Measurements from ENCODE around the gene SLC26A2. TPM values are rescaled to one million over a fixed set of nuclear protein-coding genes. Genes with fewer than 3 reads are reported as not detected.

SLC26A2 gene
- total RNA-seq (2022) (17.3 and 34.6 TPM in 2 replicates), Bru-seq, nascent RNA (percentile 72 among the genes with signal in this experiment), BruChase-seq, experiment 1, labeled RNA remaining after a 6-hour chase (percentile 95 among the genes with signal in this experiment), BruChase-seq, experiment 2, labeled RNA remaining after a 2-hour chase (percentile 95 among the genes with signal in this experiment)
- long read RNA-seq, full-length matches to known transcripts: 1 of 4 reads
- long read RNA-seq, partial matches to known transcripts: 0 of 4 reads
- long read RNA-seq, other reads (novel, unspliced or antisense): 3 of 4 reads

GRCh38 chr5:149960272-149961185 is at the start of gene SLC26A2:
TSS of gene SLC26A2 (plus strand) at chr5:149960758. CDS start at chr5:149977653, 16,895 bp downstream.
- H3K9me3 Mint-ChIP-seq (ENCODE audit: low read depth, unreplicated experiment): no peaks in the 10 kb centered on the region
- intact Hi-C loops (cut with micrococcal nuclease; ENCODE audit: unreplicated experiment): loop anchor here (1.0 kb wide), 2 partner anchors 22 to 324 kb away; no protein-coding TSS in a partner anchor
- TF ChIP-seq, protein P1, sequence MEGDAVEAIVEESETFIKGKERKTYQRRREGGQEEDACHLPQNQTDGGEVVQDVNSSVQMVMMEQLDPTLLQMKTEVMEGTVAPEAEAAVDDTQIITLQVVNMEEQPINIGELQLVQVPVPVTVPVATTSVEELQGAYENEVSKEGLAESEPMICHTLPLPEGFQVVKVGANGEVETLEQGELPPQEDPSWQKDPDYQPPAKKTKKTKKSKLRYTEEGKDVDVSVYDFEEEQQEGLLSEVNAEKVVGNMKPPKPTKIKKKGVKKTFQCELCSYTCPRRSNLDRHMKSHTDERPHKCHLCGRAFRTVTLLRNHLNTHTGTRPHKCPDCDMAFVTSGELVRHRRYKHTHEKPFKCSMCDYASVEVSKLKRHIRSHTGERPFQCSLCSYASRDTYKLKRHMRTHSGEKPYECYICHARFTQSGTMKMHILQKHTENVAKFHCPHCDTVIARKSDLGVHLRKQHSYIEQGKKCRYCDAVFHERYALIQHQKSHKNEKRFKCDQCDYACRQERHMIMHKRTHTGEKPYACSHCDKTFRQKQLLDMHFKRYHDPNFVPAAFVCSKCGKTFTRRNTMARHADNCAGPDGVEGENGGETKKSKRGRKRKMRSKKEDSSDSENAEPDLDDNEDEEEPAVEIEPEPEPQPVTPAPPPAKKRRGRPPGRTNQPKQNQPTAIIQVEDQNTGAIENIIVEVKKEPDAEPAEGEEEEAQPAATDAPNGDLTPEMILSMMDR (IDR thresholded peaks at IDR 0.05; ENCODE audit: unreplicated experiment): no peak

DNA sequence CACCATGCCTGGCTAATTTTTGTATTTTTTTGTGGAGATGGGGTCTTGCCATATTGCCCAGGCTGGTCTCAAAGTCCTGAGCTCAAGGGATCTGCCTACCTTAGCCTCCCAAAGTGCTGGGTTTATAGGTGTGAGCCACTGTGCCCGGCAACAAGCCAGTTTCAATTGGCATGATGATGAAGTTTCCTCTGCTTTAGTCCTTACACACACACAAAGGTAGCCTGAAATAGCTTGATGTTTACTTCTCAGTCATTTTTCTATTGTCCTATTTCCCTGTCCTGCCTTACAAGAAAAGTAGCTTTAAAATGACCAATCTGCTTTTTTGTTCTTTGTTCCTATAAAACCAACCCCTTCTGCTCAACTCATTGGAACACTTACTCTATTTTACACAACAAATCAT is 49.5 kb upstream of the SLC26A2 start:
- TF ChIP-seq, protein P1 (IDR thresholded peaks at IDR 0.05; ENCODE audit: unreplicated experiment): no peak
- Mint-ChIP-seq H3K4me1 (ENCODE audit: low read depth, unreplicated experiment) (peaks cover 3% of the 10 kb centered on the region), H3K27ac (ENCODE audit: unreplicated experiment) (no peak overlapping the region), H3K36me3 (ENCODE audit: insufficient read depth, unreplicated experiment) (no peaks in the 10 kb centered on the region), H3K27me3 (ENCODE audit: unreplicated experiment) (no peaks in the 10 kb centered on the region), H3K4me3 (ENCODE audit: low read depth, unreplicated experiment) (no peak overlapping the region), H3K9me3 (ENCODE audit: low read depth, unreplicated experiment) (no peaks in the 10 kb centered on the region)
- BruUV-seq (replicated peaks): no TSS peak
- CTCF ChIA-PET: interaction anchor here (1.2 kb wide), 1 partner anchor 15 kb away, joined by 5 read pairs; no protein-coding TSS in a partner anchor
- no peak for DNase-seq
- intact Hi-C loops (cut with micrococcal nuclease; ENCODE audit: unreplicated experiment): no loop called here

More at GRCh38 chr5:149960272-149961185, at the start of gene SLC26A2:
- peak within 1 kb of the TSS; percentile 98 for H3K27ac Mint-ChIP-seq (ENCODE audit: unreplicated experiment)
- CTCF ChIA-PET: interaction anchor here (0.8 to 4.3 kb wide), 14 partner anchors 12 to 127 kb away, joined by 3 to 61 read pairs (median 3); partner anchors contain the start of genes HMGXB3 and TIGD6
- peaks cover 36% of the 10 kb centered on the region for H3K36me3 Mint-ChIP-seq (ENCODE audit: insufficient read depth, unreplicated experiment)
- H3K4me3 Mint-ChIP-seq (ENCODE audit: low read depth, unreplicated experiment): peak within 1 kb of the TSS; percentile 82
- H3K4me1 Mint-ChIP-seq (ENCODE audit: low read depth, unreplicated experiment): peaks cover 57% of the 10 kb centered on the region
- BruUV-seq (replicated peaks): no TSS peak
- peak; percentile 99 for DNase-seq
- H3K27me3 Mint-ChIP-seq (ENCODE audit: unreplicated experiment): no peaks in the 10 kb centered on the region

- H3K36me3 Mint-ChIP-seq (ENCODE audit: insufficient read depth, unreplicated experiment): no peaks in the 10 kb centered on the region
- BruUV-seq (replicated peaks): no TSS peak
- H3K27ac Mint-ChIP-seq (ENCODE audit: unreplicated experiment): no peak overlapping the region
- H3K4me1 Mint-ChIP-seq (ENCODE audit: low read depth, unreplicated experiment): peaks cover 11% of the 10 kb centered on the region
- intact Hi-C loops (cut with micrococcal nuclease; ENCODE audit: unreplicated experiment): no loop called here
- no peak for DNase-seq
- no peaks in the 10 kb centered on the region for H3K27me3 Mint-ChIP-seq (ENCODE audit: unreplicated experiment)
- CTCF ChIA-PET: interaction anchor here (0.7 to 1.8 kb wide), 3 partner anchors 16 to 768 kb away, joined by 3 to 5 read pairs (median 4); no protein-coding TSS in a partner anchor
- no peak overlapping the region for H3K4me3 Mint-ChIP-seq (ENCODE audit: low read depth, unreplicated experiment)
- no peaks in the 10 kb centered on the region for H3K9me3 Mint-ChIP-seq (ENCODE audit: low read depth, unreplicated experiment)
- TF ChIP-seq, protein P1 (IDR thresholded peaks at IDR 0.05; ENCODE audit: unreplicated experiment): no peak
These were observed 48.2 kb upstream of the SLC26A2 start for GRCh38 chr5:149912226-149912871.

Data from Calu3 (cell line).